ENCODE results near the gene STEAP1B.

DNA sequence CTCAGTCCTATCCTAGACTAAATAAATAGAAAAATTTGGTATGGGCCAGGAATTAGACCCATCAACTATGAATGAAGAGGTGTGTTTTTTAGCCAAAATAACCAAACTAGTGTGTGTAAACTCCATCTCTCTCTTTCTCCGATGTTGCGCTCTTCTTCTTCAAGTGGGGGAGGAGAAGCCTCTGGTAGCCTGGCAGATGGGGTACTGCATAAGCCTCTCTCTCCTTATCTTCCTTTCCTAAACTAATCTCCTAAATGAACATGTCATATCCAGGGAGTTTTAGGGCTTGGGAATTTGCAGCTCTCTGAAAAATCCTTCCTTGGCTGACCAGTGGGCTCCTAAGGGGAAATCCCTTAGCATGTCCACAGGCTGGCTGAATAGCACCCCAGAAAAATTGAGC lies 86.8 kb downstream of the STEAP1B start:
- TF ChIP-seq, protein P1, sequence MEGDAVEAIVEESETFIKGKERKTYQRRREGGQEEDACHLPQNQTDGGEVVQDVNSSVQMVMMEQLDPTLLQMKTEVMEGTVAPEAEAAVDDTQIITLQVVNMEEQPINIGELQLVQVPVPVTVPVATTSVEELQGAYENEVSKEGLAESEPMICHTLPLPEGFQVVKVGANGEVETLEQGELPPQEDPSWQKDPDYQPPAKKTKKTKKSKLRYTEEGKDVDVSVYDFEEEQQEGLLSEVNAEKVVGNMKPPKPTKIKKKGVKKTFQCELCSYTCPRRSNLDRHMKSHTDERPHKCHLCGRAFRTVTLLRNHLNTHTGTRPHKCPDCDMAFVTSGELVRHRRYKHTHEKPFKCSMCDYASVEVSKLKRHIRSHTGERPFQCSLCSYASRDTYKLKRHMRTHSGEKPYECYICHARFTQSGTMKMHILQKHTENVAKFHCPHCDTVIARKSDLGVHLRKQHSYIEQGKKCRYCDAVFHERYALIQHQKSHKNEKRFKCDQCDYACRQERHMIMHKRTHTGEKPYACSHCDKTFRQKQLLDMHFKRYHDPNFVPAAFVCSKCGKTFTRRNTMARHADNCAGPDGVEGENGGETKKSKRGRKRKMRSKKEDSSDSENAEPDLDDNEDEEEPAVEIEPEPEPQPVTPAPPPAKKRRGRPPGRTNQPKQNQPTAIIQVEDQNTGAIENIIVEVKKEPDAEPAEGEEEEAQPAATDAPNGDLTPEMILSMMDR (IDR thresholded peaks at IDR 0.05): no peak
- no peak for TF ChIP-seq POLR2A (IDR thresholded peaks at IDR 0.05)
